Mesenchymal stem cell (in vitro differentiated cells and primary cell): Measurements from ENCODE around the gene YY2.
"Not testable (repeated sequence)": the region's sequence is repeated elsewhere in the genome, so short reads cannot be mapped to it uniquely, and the experiment has no call there.

ENCODE experiments used
- DNase-seq: peaks from one replicate; pipeline ENCODE4 v3.0.0-alpha.2; 2013
- H2AFZ ChIP-seq: one replicate; pipeline ENCODE4 v1.6.1; 2013; ENCODE audit warnings: low read depth, mild to moderate bottlenecking, control low read depth, inconsistent platforms, low read length, moderate library complexity
- H2AK5ac ChIP-seq: 2 replicates; pipeline ENCODE4 v1.6.1; 2013; ENCODE audit warnings: low read length, moderate library complexity, mild to moderate bottlenecking, inconsistent platforms; ENCODE audit not compliant: severe bottlenecking
- H2BK120ac ChIP-seq: one replicate; pipeline ENCODE4 v1.6.1; 2013; ENCODE audit warnings: low read depth, mild to moderate bottlenecking, inconsistent platforms, low read length, moderate library complexity
- H2BK12ac ChIP-seq, 2 experiments: one replicate each; pipeline ENCODE4 v1.6.1; 2013; ENCODE audit warnings: inconsistent platforms in 2 of 2, low read length in 2 of 2, mild to moderate bottlenecking in 2 of 2, moderate library complexity in 2 of 2, control low read depth in 1 of 2
- H2BK15ac ChIP-seq: one replicate; pipeline ENCODE4 v1.6.1; 2013; ENCODE audit warnings: mild to moderate bottlenecking, low read depth, inconsistent platforms; ENCODE audit not compliant: poor library complexity, severe bottlenecking
- H2BK5ac ChIP-seq: 2 replicates; pipeline ENCODE4 v1.6.1; 2013; ENCODE audit warnings: low read depth, mild to moderate bottlenecking, low read length, control low read depth, inconsistent platforms; ENCODE audit not compliant: poor library complexity, severe bottlenecking
- H3K14ac ChIP-seq, 2 experiments: one replicate each; pipeline ENCODE4 v1.6.1; 2013; ENCODE audit warnings: inconsistent platforms in 2 of 2, low read length in 2 of 2, control low read depth in 1 of 2, mild to moderate bottlenecking in 1 of 2, moderate library complexity in 1 of 2
- H3K18ac ChIP-seq, 2 experiments: one replicate each; pipeline ENCODE4 v1.6.1; 2013; ENCODE audit warnings: inconsistent platforms in 2 of 2, low read length in 2 of 2, control low read depth in 1 of 2, low read depth in 1 of 2, mild to moderate bottlenecking in 1 of 2
- H3K23ac ChIP-seq, 2 experiments: one replicate each; pipeline ENCODE4 v1.6.1; 2013; ENCODE audit warnings: inconsistent platforms in 2 of 2, low read length in 2 of 2, mild to moderate bottlenecking in 2 of 2, moderate library complexity in 2 of 2, control low read depth in 1 of 2
- H3K27ac ChIP-seq: 2 replicates; pipeline ENCODE4 v1.5.1; 2013; ENCODE audit warnings: mild to moderate bottlenecking, moderate library complexity, low read length, control low read depth, inconsistent platforms; ENCODE audit not compliant: poor library complexity, severe bottlenecking
- H3K27me3 ChIP-seq, 2 experiments: 2 replicates each; pipeline versions ENCODE4 v1.6.1 to v1.7.0; 2013; ENCODE audit warnings: low read length in 2 of 2, mild to moderate bottlenecking in 2 of 2, moderate library complexity in 2 of 2, control low read depth in 1 of 2, inconsistent platforms in 1 of 2; ENCODE audit not compliant: control insufficient read depth in 1 of 2, insufficient read depth in 1 of 2
- H3K36me3 ChIP-seq, 2 experiments: 2 replicates each; pipeline versions ENCODE4 v1.6.1 to v1.7.0; 2013; ENCODE audit warnings: low read length in 2 of 2, control low read depth in 1 of 2, inconsistent platforms in 1 of 2, low read depth in 1 of 2, mild to moderate bottlenecking in 1 of 2; ENCODE audit not compliant: insufficient read depth in 2 of 2, control insufficient read depth in 1 of 2
- H3K4ac ChIP-seq, 2 experiments: one replicate each; pipeline ENCODE4 v1.6.1; 2013; ENCODE audit warnings: inconsistent platforms in 2 of 2, low read length in 2 of 2, mild to moderate bottlenecking in 2 of 2, moderate library complexity in 2 of 2, control low read depth in 1 of 2, low read depth in 1 of 2
- H3K4me1 ChIP-seq: 2 replicates; pipeline ENCODE4 v1.6.1; 2013; ENCODE audit warnings: low read depth, low read length, control low read depth; ENCODE audit not compliant: control insufficient read depth, insufficient read depth
- H3K4me2 ChIP-seq: 2 replicates; pipeline ENCODE4 v1.6.1; 2013; ENCODE audit warnings: low read length, mild to moderate bottlenecking, inconsistent platforms; ENCODE audit not compliant: poor library complexity, severe bottlenecking
- H3K4me3 ChIP-seq, 2 experiments: 2 replicates each; pipeline versions ENCODE4 v1.5.1 to v1.7.0; 2013; ENCODE audit warnings: low read length in 2 of 2, mild to moderate bottlenecking in 2 of 2, control low read depth in 1 of 2, low read depth in 1 of 2; ENCODE audit not compliant: insufficient read depth in 1 of 2
- H3K79me1 ChIP-seq: replicated peaks from 2 replicates; pipeline ENCODE4 v1.6.1; 2013; ENCODE audit warnings: mild to moderate bottlenecking, control low read depth, low read length, inconsistent platforms; ENCODE audit not compliant: poor library complexity, severe bottlenecking
- H3K9ac ChIP-seq: 2 replicates; pipeline ENCODE4 v1.7.0; 2013; ENCODE audit warnings: mild to moderate bottlenecking, low read length, moderate library complexity
- H3K9me3 ChIP-seq: 2 replicates; pipeline ENCODE4 v1.7.0; 2013; ENCODE audit warnings: mild to moderate bottlenecking, low read length; ENCODE audit not compliant: control insufficient read depth
- H4K8ac ChIP-seq: one replicate; pipeline ENCODE4 v1.6.1; 2013; ENCODE audit warnings: inconsistent platforms, mild to moderate bottlenecking, low read length, moderate library complexity
- H4K91ac ChIP-seq: one replicate; pipeline ENCODE4 v1.6.1; 2013; ENCODE audit warnings: mild to moderate bottlenecking, low read length, inconsistent platforms
- WGBS: methylation state at CpG from one replicate; pipeline ENCODE4 v1.1.7; 2013; ENCODE audit warnings: mixed read lengths; 5-methylcytosine and 5-hydroxymethylcytosine counted together

YY2 gene

DNA sequence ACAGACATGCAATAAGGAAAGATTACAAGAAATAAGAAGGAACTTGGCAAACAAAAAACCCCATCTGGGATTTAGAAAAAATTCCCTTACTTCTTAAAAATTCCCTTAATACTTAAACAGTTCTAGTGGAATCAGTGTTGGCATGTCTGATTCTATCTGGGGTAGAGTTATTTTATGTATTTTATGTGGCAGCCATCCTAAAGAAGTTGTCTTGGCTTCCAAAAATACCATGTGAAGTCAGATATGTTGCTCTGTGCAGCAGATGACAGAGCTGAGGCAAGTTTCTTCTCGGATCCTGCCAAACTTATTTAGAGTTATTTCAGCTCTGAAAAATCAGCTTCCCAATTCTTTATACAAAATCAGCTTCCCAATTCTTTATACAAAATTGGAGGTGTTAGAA, 14.7 kb downstream of the YY2 start:
- Histone ChIP-seq H3K4me1 (no peaks in the 10 kb centered on the region), H3K9ac (no peak overlapping the region), H3K36me3 (peaks cover 0 to 6% of the 10 kb centered on the region in 2 experiments), H3K4me3 (no peak overlapping the region), H3K27ac (no peak overlapping the region), H2BK5ac (no peak overlapping the region), H3K18ac (no peak overlapping the region), H3K4ac (no peak overlapping the region), H2BK12ac (no peak overlapping the region), H3K79me1 (no peaks in the 10 kb centered on the region), H4K91ac (no peak overlapping the region), H2AFZ (no peak overlapping the region), H3K4me2 (no peak overlapping the region), H3K27me3 (no peaks in the 10 kb centered on the region), H3K9me3 (no peaks in the 10 kb centered on the region), H2AK5ac (no peak overlapping the region), H3K14ac (no peak overlapping the region), H4K8ac (no peak overlapping the region), H3K23ac (no peak overlapping the region), H2BK15ac (no peak overlapping the region), H2BK120ac (no peak overlapping the region)
- WGBS: no CpG with 5 or more reads among the region's 1 CpG
- DNase-seq: no peak

DNA sequence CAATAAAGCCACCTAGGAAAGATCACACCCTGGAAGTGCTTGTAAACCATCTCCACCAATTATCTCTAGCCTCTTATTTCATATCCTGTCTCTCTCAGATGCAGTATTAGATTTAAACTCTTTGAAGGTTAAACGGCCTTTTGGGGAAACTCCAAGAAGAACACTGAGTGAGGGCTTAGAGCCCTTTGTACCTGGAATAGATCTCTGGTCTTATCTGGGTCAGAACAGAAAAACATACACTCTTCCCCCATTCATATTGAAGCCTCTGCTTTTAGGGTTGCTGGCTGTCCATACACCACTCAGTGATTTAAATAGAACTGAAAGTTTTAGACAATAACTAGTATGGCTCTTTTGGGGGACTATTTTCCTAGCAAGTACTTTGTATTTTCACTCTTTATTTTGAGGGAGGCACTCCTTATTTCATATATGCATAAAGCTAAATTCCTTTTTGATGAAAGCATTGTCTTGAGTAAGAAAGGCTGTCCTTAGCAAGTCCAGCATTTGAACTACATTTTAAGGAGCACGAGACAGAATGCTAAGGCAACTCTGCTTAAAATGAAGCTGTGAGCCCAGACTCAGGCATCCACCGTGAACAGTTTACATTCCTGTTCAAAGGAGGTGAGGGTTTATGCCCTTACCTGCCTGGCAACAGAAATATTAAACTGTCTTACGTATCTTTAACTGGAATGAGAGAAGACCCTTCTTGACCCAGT, 17.4 kb downstream of the YY2 start:
- H3K9me3 ChIP-seq: no peaks in the 10 kb centered on the region
- no peak overlapping the region for H3K4ac ChIP-seq
- H4K91ac ChIP-seq: no peak overlapping the region
- no peak overlapping the region for H2BK15ac ChIP-seq
- H3K36me3 ChIP-seq: peaks cover 0 to 6% of the 10 kb centered on the region in 2 experiments
- H3K14ac ChIP-seq: no peak overlapping the region
- H2AFZ ChIP-seq: no peak overlapping the region
- H3K18ac ChIP-seq: no peak overlapping the region
- H4K8ac ChIP-seq: no peak overlapping the region
- WGBS: 88% methylated on average over 1 of the region's 4 CpGs
- H3K4me3 ChIP-seq: no peak overlapping the region
- H3K4me1 ChIP-seq: no peaks in the 10 kb centered on the region
- no peak overlapping the region for H3K4me2 ChIP-seq
- H2AK5ac ChIP-seq: no peak overlapping the region
- no peak overlapping the region for H3K27ac ChIP-seq
- DNase-seq: no peak
- H2BK5ac ChIP-seq: no peak overlapping the region
- H3K23ac ChIP-seq: no peak overlapping the region
- no peaks in the 10 kb centered on the region for H3K27me3 ChIP-seq
- no peaks in the 10 kb centered on the region for H3K79me1 ChIP-seq
- H3K9ac ChIP-seq: no peak overlapping the region
- H2BK120ac ChIP-seq: no peak overlapping the region
- no peak overlapping the region for H2BK12ac ChIP-seq

DNA sequence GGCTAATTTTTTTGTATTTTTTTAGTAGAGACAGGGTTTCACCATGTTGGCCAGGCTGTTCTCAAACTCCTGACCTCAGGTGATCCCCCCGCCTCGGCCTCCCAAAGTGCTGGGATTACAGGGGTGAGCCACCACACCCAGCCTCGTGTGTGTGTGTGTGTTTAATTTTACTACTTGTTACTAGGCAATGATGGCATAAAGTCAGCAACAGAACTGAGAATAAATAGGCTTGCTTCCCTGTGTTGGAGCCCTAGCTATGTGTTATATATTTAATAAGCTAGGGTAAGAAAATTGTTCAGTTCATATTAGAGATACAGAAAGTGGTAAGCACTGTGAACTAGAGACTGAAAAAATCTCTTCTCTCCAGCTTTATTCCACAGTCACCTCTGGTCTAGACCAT, 18.4 kb downstream of the YY2 start:
- H3K4me3 ChIP-seq, H3K23ac ChIP-seq, H3K79me1 ChIP-seq, H3K27me3 ChIP-seq, H2AK5ac ChIP-seq, H3K4me2 ChIP-seq, H3K36me3 ChIP-seq, H3K14ac ChIP-seq, DNase-seq, H2AFZ ChIP-seq, H2BK120ac ChIP-seq, H2BK15ac ChIP-seq, H3K9ac ChIP-seq, H2BK5ac ChIP-seq, H3K9me3 ChIP-seq, H4K91ac ChIP-seq, H3K4me1 ChIP-seq, H3K4ac ChIP-seq, H2BK12ac ChIP-seq, H3K27ac ChIP-seq, H4K8ac ChIP-seq, H3K18ac ChIP-seq: not testable (repeated sequence)
- 93% methylated on average over 3 of the region's 3 CpGs for WGBS

DNA sequence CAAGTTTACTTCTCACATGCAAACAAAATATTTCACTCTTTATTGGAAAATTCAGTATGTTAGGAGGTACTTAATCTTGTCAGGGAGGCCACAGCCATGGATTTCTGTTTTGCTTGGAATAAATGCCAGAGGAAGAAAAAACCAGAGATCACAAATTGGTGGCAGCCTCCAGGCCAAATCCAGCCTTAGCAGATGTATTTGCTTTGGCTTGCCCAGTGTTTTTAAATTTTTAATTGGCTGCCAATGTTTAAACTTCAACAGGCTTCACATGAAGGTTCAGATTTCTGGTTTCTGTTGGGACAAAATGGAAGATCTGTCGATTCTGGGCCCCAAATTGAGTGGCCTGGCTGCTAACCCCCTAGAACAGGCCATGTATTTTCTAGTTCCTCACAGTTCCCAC, 19.2 kb downstream of the YY2 start:
- H3K4me3 ChIP-seq: no peak overlapping the region
- H3K4ac ChIP-seq: no peak overlapping the region
- H4K8ac ChIP-seq: no peak overlapping the region
- 100% methylated on average over 1 of the region's 1 CpG for WGBS
- H2AFZ ChIP-seq: no peak overlapping the region
- DNase-seq: no peak
- H2BK120ac ChIP-seq: no peak overlapping the region
- no peak overlapping the region for H3K18ac ChIP-seq
- H2BK12ac ChIP-seq: no peak overlapping the region
- no peak overlapping the region for H3K9ac ChIP-seq
- no peaks in the 10 kb centered on the region for H3K9me3 ChIP-seq
- H3K27me3 ChIP-seq: no peaks in the 10 kb centered on the region
- no peaks in the 10 kb centered on the region for H3K4me1 ChIP-seq
- no peak overlapping the region for H2BK15ac ChIP-seq
- H3K27ac ChIP-seq: no peak overlapping the region
- no peak overlapping the region for H3K4me2 ChIP-seq
- H3K36me3 ChIP-seq: no peaks in the 10 kb centered on the region
- no peaks in the 10 kb centered on the region for H3K79me1 ChIP-seq
- H2BK5ac ChIP-seq: no peak overlapping the region
- no peak overlapping the region for H4K91ac ChIP-seq
- no peak overlapping the region for H3K23ac ChIP-seq
- H2AK5ac ChIP-seq: no peak overlapping the region
- no peak overlapping the region for H3K14ac ChIP-seq
